Keratinocyte (primary cell): ENCODE measurements around the gene RASL10A.

ENCODE experiments used
- EZH2 ChIP-seq: IDR thresholded peaks from one replicate; pipeline ENCODE4 v1.6.1; 2012; ENCODE audit warnings: inconsistent platforms, mild to moderate bottlenecking, low read length, moderate library complexity
- TF ChIP-seq, protein P1 (sequence below), 3 experiments: IDR thresholded peaks in 1 of 3; conservative IDR thresholded peaks in 1 of 3; optimal IDR thresholded peaks in 1 of 3; 2 replicates in 2 of 3; 3 replicates in 1 of 3; pipeline versions ENCODE3 to v1.5.1; 2011; ENCODE audit warnings: low read length in 3 of 3, mild to moderate bottlenecking in 3 of 3, moderate library complexity in 2 of 3, control low read depth in 1 of 3, inconsistent platforms in 1 of 3; ENCODE audit not compliant: insufficient read depth in 2 of 3; ENCODE audit errors: extremely low read depth in 1 of 3

DNA sequence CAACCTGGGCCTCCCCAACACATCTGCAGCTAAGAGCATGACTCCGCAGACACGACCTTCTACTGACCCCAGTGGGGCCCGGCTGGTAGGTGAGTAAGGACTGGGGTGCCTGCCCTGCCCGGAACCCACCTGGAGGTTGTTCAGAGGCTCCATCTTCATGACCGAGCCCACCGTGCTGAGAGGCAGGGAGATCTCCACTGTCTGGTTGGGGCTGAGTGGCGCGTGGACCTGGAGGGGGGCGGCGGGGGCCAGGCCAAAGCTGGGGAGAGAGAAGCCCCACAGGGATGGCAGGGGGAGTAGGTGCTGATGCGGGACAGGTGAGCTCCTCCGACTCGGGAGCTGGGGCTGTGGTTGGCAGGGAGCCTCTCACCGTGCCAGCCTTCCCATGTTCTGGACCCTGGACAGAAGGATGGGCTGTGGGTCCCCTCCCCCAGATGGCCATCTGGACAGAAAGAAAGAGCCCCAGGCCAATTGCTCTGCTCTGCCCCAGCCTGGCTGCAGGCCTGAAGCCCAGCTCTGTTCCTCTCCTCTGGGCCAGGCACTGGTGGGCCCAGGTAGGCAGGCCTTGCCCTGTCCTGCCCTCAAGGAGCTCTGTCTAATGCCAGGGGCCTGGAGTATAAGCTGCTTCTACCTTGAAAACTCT is 16.3 kb upstream of the RASL10A start:
- TF ChIP-seq, protein P1, sequence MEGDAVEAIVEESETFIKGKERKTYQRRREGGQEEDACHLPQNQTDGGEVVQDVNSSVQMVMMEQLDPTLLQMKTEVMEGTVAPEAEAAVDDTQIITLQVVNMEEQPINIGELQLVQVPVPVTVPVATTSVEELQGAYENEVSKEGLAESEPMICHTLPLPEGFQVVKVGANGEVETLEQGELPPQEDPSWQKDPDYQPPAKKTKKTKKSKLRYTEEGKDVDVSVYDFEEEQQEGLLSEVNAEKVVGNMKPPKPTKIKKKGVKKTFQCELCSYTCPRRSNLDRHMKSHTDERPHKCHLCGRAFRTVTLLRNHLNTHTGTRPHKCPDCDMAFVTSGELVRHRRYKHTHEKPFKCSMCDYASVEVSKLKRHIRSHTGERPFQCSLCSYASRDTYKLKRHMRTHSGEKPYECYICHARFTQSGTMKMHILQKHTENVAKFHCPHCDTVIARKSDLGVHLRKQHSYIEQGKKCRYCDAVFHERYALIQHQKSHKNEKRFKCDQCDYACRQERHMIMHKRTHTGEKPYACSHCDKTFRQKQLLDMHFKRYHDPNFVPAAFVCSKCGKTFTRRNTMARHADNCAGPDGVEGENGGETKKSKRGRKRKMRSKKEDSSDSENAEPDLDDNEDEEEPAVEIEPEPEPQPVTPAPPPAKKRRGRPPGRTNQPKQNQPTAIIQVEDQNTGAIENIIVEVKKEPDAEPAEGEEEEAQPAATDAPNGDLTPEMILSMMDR (optimal IDR thresholded peaks at IDR 0.05 in 1 of 3, IDR thresholded peaks at IDR 0.05 in 1 of 3, conservative IDR thresholded peaks at IDR 0.05 in 1 of 3; ENCODE audit: extremely low read depth in 1 of 3, insufficient read depth in 2 of 3, low read length in 3 of 3), result no peak
- no peak for TF ChIP-seq EZH2
